ENCODE results near the gene PPM1H. TPM values are rescaled to one million over a fixed set of nuclear protein-coding genes. Genes with fewer than 3 reads are reported as not detected.

Gene PPM1H
- total and polyA plus RNA-seq, 12 donors: 0.81 to 5.5 (median 2.6) TPM

DNA sequence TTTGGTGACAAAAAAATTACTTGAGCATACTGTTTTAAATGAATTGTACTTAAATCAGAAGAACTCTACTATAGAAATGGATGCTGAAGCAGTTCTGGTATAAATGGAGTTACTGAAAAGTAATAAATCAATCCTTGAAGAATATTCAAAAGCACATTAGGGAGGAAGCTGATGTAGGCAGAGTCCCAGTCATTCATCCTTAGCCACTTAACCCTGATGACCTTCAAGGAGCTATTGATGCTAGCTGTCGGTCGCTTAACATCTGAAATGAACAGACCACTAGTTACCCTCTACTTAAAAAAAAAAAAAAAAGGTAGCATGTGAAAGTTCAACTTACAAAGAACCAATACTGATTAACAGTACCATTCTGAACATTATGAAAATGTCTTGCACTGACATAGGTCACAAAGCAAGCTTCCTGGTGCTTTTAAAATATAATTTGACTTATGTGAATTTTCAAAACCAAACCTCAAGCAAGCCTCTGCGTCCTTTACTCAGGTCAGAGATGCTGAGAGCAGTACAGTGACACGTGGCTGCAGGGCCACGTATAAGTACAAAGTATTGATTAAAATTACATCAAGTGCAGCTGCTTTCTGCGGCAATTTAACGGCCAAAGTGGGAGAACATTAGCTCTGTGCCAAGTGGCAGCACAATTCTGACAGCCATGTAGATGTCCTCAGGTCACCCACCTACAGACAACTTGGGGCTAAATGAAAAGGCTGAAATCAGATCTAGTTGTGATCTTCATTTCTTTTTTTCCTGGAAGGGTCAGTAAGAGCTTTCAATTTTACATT is 18.1 kb downstream of the PPM1H start:
- WGBS, 4 donors: 78 to 87% (median 82%) methylated on average over 7 of the region's 7 CpGs
- no peaks in the 10 kb centered on the region for H3K27me3 ChIP-seq
- DNase-seq: no peak
- H3K36me3 ChIP-seq (replicated peaks in 1 of 2): no peaks in the 10 kb centered on the region
- TF ChIP-seq POLR2A (IDR thresholded peaks at IDR 0.05): no peak
- TF ChIP-seq, protein P1, sequence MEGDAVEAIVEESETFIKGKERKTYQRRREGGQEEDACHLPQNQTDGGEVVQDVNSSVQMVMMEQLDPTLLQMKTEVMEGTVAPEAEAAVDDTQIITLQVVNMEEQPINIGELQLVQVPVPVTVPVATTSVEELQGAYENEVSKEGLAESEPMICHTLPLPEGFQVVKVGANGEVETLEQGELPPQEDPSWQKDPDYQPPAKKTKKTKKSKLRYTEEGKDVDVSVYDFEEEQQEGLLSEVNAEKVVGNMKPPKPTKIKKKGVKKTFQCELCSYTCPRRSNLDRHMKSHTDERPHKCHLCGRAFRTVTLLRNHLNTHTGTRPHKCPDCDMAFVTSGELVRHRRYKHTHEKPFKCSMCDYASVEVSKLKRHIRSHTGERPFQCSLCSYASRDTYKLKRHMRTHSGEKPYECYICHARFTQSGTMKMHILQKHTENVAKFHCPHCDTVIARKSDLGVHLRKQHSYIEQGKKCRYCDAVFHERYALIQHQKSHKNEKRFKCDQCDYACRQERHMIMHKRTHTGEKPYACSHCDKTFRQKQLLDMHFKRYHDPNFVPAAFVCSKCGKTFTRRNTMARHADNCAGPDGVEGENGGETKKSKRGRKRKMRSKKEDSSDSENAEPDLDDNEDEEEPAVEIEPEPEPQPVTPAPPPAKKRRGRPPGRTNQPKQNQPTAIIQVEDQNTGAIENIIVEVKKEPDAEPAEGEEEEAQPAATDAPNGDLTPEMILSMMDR (IDR thresholded peaks at IDR 0.05): no peak
- H3K27ac ChIP-seq: no peak overlapping the region
- no peak overlapping the region for H3K4me3 ChIP-seq
- no peaks in the 10 kb centered on the region for H3K4me1 ChIP-seq (replicated peaks in 1 of 2)
- intact Hi-C loops (cut with DNase I): no loop called here
- no peaks in the 10 kb centered on the region for H3K9me3 ChIP-seq (replicated peaks in 1 of 3)

GRCh38 chr12:62915204-62915529 is 19.8 kb downstream of the PPM1H start:
- H3K36me3 ChIP-seq (replicated peaks in 1 of 2): no peaks in the 10 kb centered on the region
- 54 to 74% (median 59%) methylated on average over 6 of the region's 6 CpGs for WGBS, 4 donors
- H3K27me3 ChIP-seq: no peaks in the 10 kb centered on the region
- TF ChIP-seq POLR2A (IDR thresholded peaks at IDR 0.05): no peak
- TF ChIP-seq, protein P1 (IDR thresholded peaks at IDR 0.05): no peak
- H3K27ac ChIP-seq: no peak overlapping the region
- H3K4me3 ChIP-seq: no peak overlapping the region
- H3K4me1 ChIP-seq (replicated peaks in 1 of 2): no peaks in the 10 kb centered on the region
- H3K9me3 ChIP-seq (replicated peaks in 1 of 3): no peaks in the 10 kb centered on the region
- intact Hi-C loops (cut with DNase I): no loop called here
- DNase-seq: peak in 2 of 7 donors; percentile 15 to 34

- no peak for DNase-seq
- Histone ChIP-seq H3K4me3 (no peak overlapping the region), H3K9me3 (replicated peaks in 1 of 3) (no peaks in the 10 kb centered on the region), H3K36me3 (replicated peaks in 1 of 2) (no peaks in the 10 kb centered on the region), H3K27ac (no peak overlapping the region), H3K27me3 (no peaks in the 10 kb centered on the region), H3K4me1 (replicated peaks in 1 of 2) (no peaks in the 10 kb centered on the region)
- no peak for TF ChIP-seq POLR2A (IDR thresholded peaks at IDR 0.05)
- TF ChIP-seq, protein P1 (IDR thresholded peaks at IDR 0.05): no peak
- WGBS, 4 donors: 77 to 90% (median 86%) methylated on average over 7 of the region's 7 CpGs
- intact Hi-C loops (cut with DNase I): no loop called here
Measured at GRCh38 chr12:62914443-62915203, 20.3 kb downstream of the PPM1H start.

DNA sequence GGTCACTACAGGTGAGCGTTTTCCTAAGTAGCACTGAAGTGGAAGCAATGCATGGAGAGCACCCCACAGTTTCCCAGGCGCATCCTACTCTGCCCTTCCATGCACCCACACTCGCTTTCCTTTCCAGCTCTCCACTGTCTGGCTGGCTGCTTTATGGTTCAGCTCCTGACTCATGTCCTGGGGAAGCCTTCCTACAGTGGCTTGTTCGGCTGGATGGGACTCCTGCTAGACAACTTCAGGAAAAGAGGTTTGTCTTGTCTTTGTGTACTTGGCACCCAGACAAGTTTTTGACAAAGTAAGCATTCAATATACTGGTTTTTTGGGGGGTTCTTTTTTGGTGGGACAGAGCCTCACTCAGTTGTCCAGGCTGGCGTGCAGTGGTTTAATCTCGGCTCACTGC is 21.6 kb downstream of the PPM1H start:
- intact Hi-C loops (cut with DNase I): no loop called here

More for the DNA sequence above, 21.6 kb downstream of the PPM1H start:
- no peaks in the 10 kb centered on the region for H3K4me1 ChIP-seq (replicated peaks in 1 of 2)
- DNase-seq: no peak
- 92 to 95% (median 93%) methylated on average over 5 to 6 of the region's 6 CpGs for WGBS, 4 donors
- no peak for TF ChIP-seq POLR2A (IDR thresholded peaks at IDR 0.05)
- TF ChIP-seq, protein P1 (IDR thresholded peaks at IDR 0.05): no peak
- no peak overlapping the region for H3K27ac ChIP-seq
- no peaks in the 10 kb centered on the region for H3K9me3 ChIP-seq (replicated peaks in 1 of 3)
- H3K4me3 ChIP-seq: no peak overlapping the region
- no peaks in the 10 kb centered on the region for H3K27me3 ChIP-seq
- H3K36me3 ChIP-seq (replicated peaks in 1 of 2): no peaks in the 10 kb centered on the region

All from adrenal gland (tissue), 12 donors.